Smooth muscle cell (in vitro differentiated cells): ENCODE data around the gene OR2AT4. TPM values are rescaled to one million over a fixed set of nuclear protein-coding genes. Genes with fewer than 3 reads are reported as not detected.

Experiments
- DNase-seq: peaks from one replicate; lab custom pipeline; 2025; ENCODE audit not compliant: unreplicated experiment; lab: John Stamatoyannopoulos, UW
- H2AFZ ChIP-seq: fragments of 200-600 bp; sonication (generic); 2 replicates; pipeline ENCODE4 v1.6.0; 2016; ENCODE audit warnings: antibody characterized with exemption, low read depth, mild to moderate bottlenecking
- H3F3A ChIP-seq: fragments of 200-600 bp; sonication (generic); 2 replicates; pipeline ENCODE4 v1.6.0; 2017; ENCODE audit warnings: antibody characterized with exemption, low read depth
- H3K27ac ChIP-seq: fragments of 200-600 bp; sonication (generic); 2 replicates; pipeline ENCODE4 v1.5.1; 2016; ENCODE audit warnings: low read depth, mild to moderate bottlenecking
- H3K27me3 ChIP-seq: fragments of 200-600 bp; sonication (generic); 2 replicates; pipeline ENCODE4 v1.6.1; 2016; ENCODE audit warnings: low read depth, mild to moderate bottlenecking
- H3K36me3 ChIP-seq: fragments of 200-600 bp; sonication (generic); 2 replicates; pipeline ENCODE4 v1.5.1; 2016; ENCODE audit warnings: low read depth
- H3K4me1 ChIP-seq: fragments of 200-600 bp; sonication (generic); 2 replicates; pipeline ENCODE4 v1.5.1; 2016; ENCODE audit warnings: low read depth
- H3K4me2 ChIP-seq: fragments of 200-600 bp; sonication (generic); 2 replicates; pipeline ENCODE4 v1.6.0; 2016; ENCODE audit warnings: mild to moderate bottlenecking
- H3K4me3 ChIP-seq: fragments of 200-600 bp; sonication (generic); 2 replicates; pipeline ENCODE4 v1.5.1; 2016; ENCODE audit warnings: mild to moderate bottlenecking
- H3K79me2 ChIP-seq: fragments of 200-600 bp; sonication (generic); 2 replicates; pipeline ENCODE4 v1.6.0; 2016; ENCODE audit warnings: low read depth, mild to moderate bottlenecking
- H3K9ac ChIP-seq: fragments of 200-600 bp; sonication (generic); 2 replicates; pipeline ENCODE4 v1.6.0; 2016; ENCODE audit warnings: low read depth
- H3K9me3 ChIP-seq: fragments of 200-600 bp; sonication (generic); replicated peaks from 2 replicates; pipeline ENCODE4 v1.5.1; 2016; ENCODE audit warnings: low read depth
- H4K20me1 ChIP-seq: fragments of 200-600 bp; sonication (generic); 2 replicates; pipeline ENCODE4 v1.6.0; 2016; ENCODE audit warnings: low read depth
- WGBS: methylation state at CpG from one replicate; pipeline ENCODE4 v1.1.7; 2016; ENCODE audit warnings: low lambda C conversion rate; 5-methylcytosine and 5-hydroxymethylcytosine counted together
- polyA plus RNA-seq: library from polyadenylated mRNA; unstranded; fragments of >200 nt; fragmentation: Nextera tagmentation; extraction: Ambion mirVana; gene quantifications from 2 replicates; pipeline ENCODE4 v1.2.1, GENCODE V29; 2016
- total RNA-seq: library from RNA; depleted of rRNA; stranded (reverse); fragments of >200 nt; gene quantifications from 2 replicates; pipeline ENCODE4 v1.2.3, GENCODE V29; 2014
- TF ChIP-seq, protein P1 (sequence below): fragments of 200-600 bp; sonication (generic); IDR thresholded peaks from 2 replicates; pipeline ENCODE4 v1.5.1; 2017; ENCODE audit warnings: borderline replicate concordance, mild to moderate bottlenecking, antibody characterized with exemption; ENCODE audit not compliant: insufficient read depth, poor library complexity, severe bottlenecking

Gene OR2AT4
- total and polyA plus RNA-seq, 2 experiments from 2014 or later: not detected

- TF ChIP-seq, protein P1, sequence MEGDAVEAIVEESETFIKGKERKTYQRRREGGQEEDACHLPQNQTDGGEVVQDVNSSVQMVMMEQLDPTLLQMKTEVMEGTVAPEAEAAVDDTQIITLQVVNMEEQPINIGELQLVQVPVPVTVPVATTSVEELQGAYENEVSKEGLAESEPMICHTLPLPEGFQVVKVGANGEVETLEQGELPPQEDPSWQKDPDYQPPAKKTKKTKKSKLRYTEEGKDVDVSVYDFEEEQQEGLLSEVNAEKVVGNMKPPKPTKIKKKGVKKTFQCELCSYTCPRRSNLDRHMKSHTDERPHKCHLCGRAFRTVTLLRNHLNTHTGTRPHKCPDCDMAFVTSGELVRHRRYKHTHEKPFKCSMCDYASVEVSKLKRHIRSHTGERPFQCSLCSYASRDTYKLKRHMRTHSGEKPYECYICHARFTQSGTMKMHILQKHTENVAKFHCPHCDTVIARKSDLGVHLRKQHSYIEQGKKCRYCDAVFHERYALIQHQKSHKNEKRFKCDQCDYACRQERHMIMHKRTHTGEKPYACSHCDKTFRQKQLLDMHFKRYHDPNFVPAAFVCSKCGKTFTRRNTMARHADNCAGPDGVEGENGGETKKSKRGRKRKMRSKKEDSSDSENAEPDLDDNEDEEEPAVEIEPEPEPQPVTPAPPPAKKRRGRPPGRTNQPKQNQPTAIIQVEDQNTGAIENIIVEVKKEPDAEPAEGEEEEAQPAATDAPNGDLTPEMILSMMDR: no peak
- Histone ChIP-seq H3K4me2 (no peak overlapping the region), H3K79me2 (no peaks in the 10 kb centered on the region), H4K20me1 (no peaks in the 10 kb centered on the region), H3K4me1 (no peaks in the 10 kb centered on the region), H3K9ac (no peak overlapping the region), H3K27ac (no peak overlapping the region), H3K9me3 (no peaks in the 10 kb centered on the region), H3F3A (no peaks in the 10 kb centered on the region), H3K4me3 (no peak overlapping the region), H3K27me3 (no peaks in the 10 kb centered on the region), H3K36me3 (no peaks in the 10 kb centered on the region), H2AFZ (no peak overlapping the region)
- no peak for DNase-seq
- WGBS: 92% methylated on average over 7 of the region's 7 CpGs
These were observed 19.4 kb downstream of the OR2AT4 start for GRCh38 chr11:75077316-75077715.

DNA sequence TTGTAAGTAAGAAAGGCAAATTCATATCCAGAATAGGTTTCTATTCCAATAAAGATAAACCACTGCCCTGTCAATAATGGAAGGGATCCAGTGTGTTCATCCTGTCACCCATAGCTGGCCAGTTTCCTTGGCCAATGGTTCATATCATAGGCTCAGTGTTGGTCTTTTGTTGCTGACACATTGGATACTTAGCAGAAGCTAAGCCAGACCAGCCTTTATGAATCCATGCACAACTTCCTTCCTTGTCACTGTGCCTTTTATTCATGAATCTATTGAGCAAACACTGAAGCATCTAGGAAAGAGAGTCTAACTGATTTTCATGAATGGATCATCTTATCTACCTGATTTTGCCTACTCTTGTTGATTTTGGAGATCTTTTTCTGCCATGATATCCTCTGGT, 20.0 kb downstream of the OR2AT4 start:
- Histone ChIP-seq H2AFZ (no peak overlapping the region), H3F3A (no peaks in the 10 kb centered on the region), H3K79me2 (no peaks in the 10 kb centered on the region), H3K9ac (no peak overlapping the region), H3K4me3 (no peak overlapping the region), H3K27ac (no peak overlapping the region), H3K4me2 (no peak overlapping the region), H3K4me1 (no peaks in the 10 kb centered on the region), H3K27me3 (no peaks in the 10 kb centered on the region), H4K20me1 (no peaks in the 10 kb centered on the region), H3K36me3 (no peaks in the 10 kb centered on the region), H3K9me3 (no peaks in the 10 kb centered on the region)
- no peak for DNase-seq
- TF ChIP-seq, protein P1: no peak

DNA sequence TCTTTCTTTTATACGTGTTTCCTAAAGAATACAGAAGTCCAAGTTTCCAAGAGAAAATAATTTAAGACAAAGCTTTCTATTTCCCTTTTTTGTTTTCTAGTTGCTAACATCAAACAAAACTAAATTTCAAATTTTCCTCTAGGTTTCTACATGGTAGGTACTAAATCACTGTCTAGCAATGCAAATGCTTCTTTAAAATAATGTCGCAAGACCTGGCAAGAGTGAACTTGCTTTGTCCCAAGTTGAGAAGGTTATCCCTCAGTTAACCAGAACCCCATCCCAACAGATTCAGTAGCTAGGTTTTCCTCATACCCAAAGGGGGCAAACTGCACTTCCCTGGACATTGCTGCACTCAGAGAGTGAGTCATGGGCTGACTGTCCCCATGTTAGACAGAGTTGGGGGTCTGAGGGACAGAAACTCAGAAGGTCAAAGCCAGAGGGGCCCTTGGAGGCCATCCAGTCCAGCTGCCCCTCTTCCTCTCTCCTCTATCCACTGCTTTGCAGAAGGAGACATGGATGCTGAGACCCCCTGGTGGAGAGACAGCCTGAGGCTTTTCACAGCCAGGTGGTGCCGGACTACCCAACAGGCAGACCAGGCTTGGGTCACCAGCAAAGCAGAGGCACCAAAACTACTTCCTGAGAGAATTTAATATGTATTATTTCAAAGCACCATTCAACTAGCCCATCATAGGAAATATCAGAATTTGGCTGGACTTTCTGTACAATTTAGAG, 23.1 kb downstream of the OR2AT4 start:
- H3K27me3 ChIP-seq: no peaks in the 10 kb centered on the region
- no peaks in the 10 kb centered on the region for H3F3A ChIP-seq
- no peak overlapping the region for H3K4me2 ChIP-seq
- no peak overlapping the region for H3K27ac ChIP-seq
- TF ChIP-seq, protein P1: no peak
- no peaks in the 10 kb centered on the region for H3K36me3 ChIP-seq
- H3K4me3 ChIP-seq: no peak overlapping the region
- H3K79me2 ChIP-seq: no peaks in the 10 kb centered on the region
- H4K20me1 ChIP-seq: no peaks in the 10 kb centered on the region
- H3K9me3 ChIP-seq: no peaks in the 10 kb centered on the region
- no peak overlapping the region for H2AFZ ChIP-seq
- H3K4me1 ChIP-seq: no peaks in the 10 kb centered on the region
- H3K9ac ChIP-seq: no peak overlapping the region
- DNase-seq: no peak
- WGBS: 92% methylated on average over 3 of the region's 3 CpGs

- Histone ChIP-seq H3K79me2 (no peaks in the 10 kb centered on the region), H3K27ac (no peak overlapping the region), H3K9ac (no peak overlapping the region), H3K4me3 (no peak overlapping the region), H3K27me3 (no peaks in the 10 kb centered on the region), H4K20me1 (no peaks in the 10 kb centered on the region), H2AFZ (peak overlapping the region; percentile 60), H3K4me2 (no peak overlapping the region), H3K4me1 (no peaks in the 10 kb centered on the region), H3F3A (no peaks in the 10 kb centered on the region), H3K36me3 (no peaks in the 10 kb centered on the region), H3K9me3 (no peaks in the 10 kb centered on the region)
- TF ChIP-seq, protein P1: no peak
- DNase-seq: no peak
- WGBS: 6% methylated on average over 2 of the region's 2 CpGs
These were observed 24.1 kb downstream of the OR2AT4 start for GRCh38 chr11:75072582-75072981.
